ENCODE results near the gene TRPC6. TPM values are rescaled to one million over a fixed set of nuclear protein-coding genes. Genes with fewer than 3 reads are reported as not detected.

Gene TRPC6
- total and polyA plus RNA-seq, 9 of the 15 experiments (the other 6 are each of a cell fraction or from before 2014, with no cell fraction given) = not detected

GRCh38 chr11:101574886-101575285 is 8.9 kb downstream of the TRPC6 start:
- intact Hi-C loops (cut with micrococcal nuclease) (no loop called here), in situ Hi-C loops (cut with MboI) (no loop called here)
- 0% methylated on average over 1 of the region's 1 CpG for WGBS (ENCODE audit: insufficient coverage, low coverage, missing lambda C conversion rate)
- no peaks in the 10 kb centered on the region for H3K9me1 ChIP-seq (ENCODE audit: control insufficient read depth, insufficient read depth, low read length)
- no peaks in the 10 kb centered on the region for H3K79me2 ChIP-seq (ENCODE audit: control insufficient read depth, insufficient read depth, low read length)
- no peak for FAIRE-seq
- no peaks in the 10 kb centered on the region for H3K36me3 ChIP-seq (ENCODE audit: control insufficient read depth, insufficient read depth, low read length)
- no peaks in the 10 kb centered on the region for H4K20me1 ChIP-seq (replicated peaks; ENCODE audit: control insufficient read depth, insufficient read depth, low read length)
- no peak for ATAC-seq
- H3K27ac ChIP-seq (ENCODE audit: extremely low read depth, low read depth, low read length) = no peak overlapping the region
- no peaks in the 10 kb centered on the region for H3K4me1 ChIP-seq (replicated peaks in 1 of 2; ENCODE audit: control insufficient read depth in 2 of 2, insufficient read depth in 2 of 2, low read length in 2 of 2)
- no peak overlapping the region for H3K4me2 ChIP-seq (ENCODE audit: insufficient read depth, low read length)
- DNase-seq (ENCODE audit: extremely low read depth in 1 of 4, low spot score in 3 of 4) = no peak
- CTCF ChIA-PET (ENCODE audit: low intra/inter-chr PET ratio) = no interaction called here
- H3K4me3 ChIP-seq = no peak overlapping the region
- no peaks in the 10 kb centered on the region for H3K9me3 ChIP-seq (replicated peaks; ENCODE audit: control insufficient read depth, insufficient read depth, low read depth, low read length)
- BruUV-seq (replicated peaks) = no TSS peak
- no peak overlapping the region for H2AFZ ChIP-seq (ENCODE audit: low read depth, low read length)
- H3K27me3 ChIP-seq (ENCODE audit: control insufficient read depth in 2 of 2, insufficient read depth in 2 of 2, low read length in 2 of 2) = no peaks in the 10 kb centered on the region
- POLR2A ChIA-PET = no interaction called here
- no peak overlapping the region for H3K9ac ChIP-seq (ENCODE audit: insufficient read depth in 1 of 2, low read depth in 2 of 2, low read length in 2 of 2)
- TF ChIP-seq SRF (CRISPR knock-in tag; IDR thresholded peaks at IDR 0.05) (no peak), PATZ1 (CRISPR knock-in tag; IDR thresholded peaks at IDR 0.05; ENCODE audit: borderline replicate concordance) (no peak), BRCA1 (IDR thresholded peaks at IDR 0.05) (no peak), BRCA1 (CRISPR knock-in tag; IDR thresholded peaks at IDR 0.05) (no peak), NFE2L1 (tag; IDR thresholded peaks at IDR 0.05; ENCODE audit: borderline replicate concordance, low read depth) (no peak), FOXA3 (CRISPR knock-in tag; conservative IDR thresholded peaks at IDR 0.05 in 1 of 2, IDR thresholded peaks at IDR 0.05 in 1 of 2) (no peak), ELK3 (CRISPR knock-in tag; IDR thresholded peaks at IDR 0.05) (no peak), PBX2 (CRISPR knock-in tag; IDR thresholded peaks at IDR 0.05; ENCODE audit: low read depth) (no peak), PBX2 (tag; conservative IDR thresholded peaks at IDR 0.05; ENCODE audit: low read depth) (no peak), STAG1 (CRISPR knock-in tag; IDR thresholded peaks at IDR 0.05; ENCODE audit: borderline replicate concordance) (no peak), ATF6 (CRISPR knock-in tag; IDR thresholded peaks at IDR 0.05) (no peak), RBM25 (IDR thresholded peaks at IDR 0.05; ENCODE audit: low read depth, low read length, severe bottlenecking) (no peak), BRD4 (IDR thresholded peaks at IDR 0.05) (no peak)

Measured in K562 (cell line).